ENCODE data around the gene TUBGCP3. TPM values are rescaled to one million over a fixed set of nuclear protein-coding genes. Genes with fewer than 3 reads are reported as not detected.
A peak's percentile ranks its signal among the peaks of the same experiment; 100 is the strongest.
"Not testable (repeated sequence)": the region's sequence is repeated elsewhere in the genome, so short reads cannot be mapped to it uniquely, and the experiment has no call there.

The TUBGCP3 gene
- total RNA-seq, 1 donor from 2014 or later, result 16.3 TPM

DNA sequence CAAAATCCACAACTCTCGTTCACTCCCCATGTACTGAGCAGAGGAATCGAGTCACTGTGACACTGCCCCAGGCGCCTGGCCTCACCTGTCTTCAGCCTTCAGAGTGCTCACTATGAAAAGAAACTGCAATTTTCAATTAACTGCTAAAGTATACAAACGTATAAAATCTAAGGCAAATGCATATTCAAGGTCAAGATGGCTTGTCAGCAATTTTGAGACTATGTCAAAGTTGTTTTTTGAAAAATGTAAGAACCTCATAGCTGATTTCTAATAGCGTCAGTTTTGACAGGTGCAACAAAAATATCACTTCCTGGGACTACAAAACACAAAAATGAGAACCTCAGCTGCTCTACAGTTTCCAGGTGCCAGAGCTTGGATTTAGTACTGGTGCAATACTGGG, 31.4 kb downstream of the TUBGCP3 start:
- no peaks in the 10 kb centered on the region for H3K27me3 Mint-ChIP-seq (ENCODE audit: low read depth)
- no peak overlapping the region for H3K27ac Mint-ChIP-seq (ENCODE audit: unreplicated experiment)
- H3K4me1 Mint-ChIP-seq (ENCODE audit: low read depth), result no peaks in the 10 kb centered on the region
- H3K4me3 Mint-ChIP-seq (ENCODE audit: unreplicated experiment), result no peak overlapping the region
- H3K36me3 Mint-ChIP-seq (ENCODE audit: low read depth), result peaks cover 33% of the 10 kb centered on the region
- TF ChIP-seq, protein P1, sequence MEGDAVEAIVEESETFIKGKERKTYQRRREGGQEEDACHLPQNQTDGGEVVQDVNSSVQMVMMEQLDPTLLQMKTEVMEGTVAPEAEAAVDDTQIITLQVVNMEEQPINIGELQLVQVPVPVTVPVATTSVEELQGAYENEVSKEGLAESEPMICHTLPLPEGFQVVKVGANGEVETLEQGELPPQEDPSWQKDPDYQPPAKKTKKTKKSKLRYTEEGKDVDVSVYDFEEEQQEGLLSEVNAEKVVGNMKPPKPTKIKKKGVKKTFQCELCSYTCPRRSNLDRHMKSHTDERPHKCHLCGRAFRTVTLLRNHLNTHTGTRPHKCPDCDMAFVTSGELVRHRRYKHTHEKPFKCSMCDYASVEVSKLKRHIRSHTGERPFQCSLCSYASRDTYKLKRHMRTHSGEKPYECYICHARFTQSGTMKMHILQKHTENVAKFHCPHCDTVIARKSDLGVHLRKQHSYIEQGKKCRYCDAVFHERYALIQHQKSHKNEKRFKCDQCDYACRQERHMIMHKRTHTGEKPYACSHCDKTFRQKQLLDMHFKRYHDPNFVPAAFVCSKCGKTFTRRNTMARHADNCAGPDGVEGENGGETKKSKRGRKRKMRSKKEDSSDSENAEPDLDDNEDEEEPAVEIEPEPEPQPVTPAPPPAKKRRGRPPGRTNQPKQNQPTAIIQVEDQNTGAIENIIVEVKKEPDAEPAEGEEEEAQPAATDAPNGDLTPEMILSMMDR (IDR thresholded peaks at IDR 0.05), result no peak
- H3K9me3 Mint-ChIP-seq (ENCODE audit: low read depth), result no peaks in the 10 kb centered on the region
- DNase-seq (ENCODE audit: low spot score), result no peak

DNA sequence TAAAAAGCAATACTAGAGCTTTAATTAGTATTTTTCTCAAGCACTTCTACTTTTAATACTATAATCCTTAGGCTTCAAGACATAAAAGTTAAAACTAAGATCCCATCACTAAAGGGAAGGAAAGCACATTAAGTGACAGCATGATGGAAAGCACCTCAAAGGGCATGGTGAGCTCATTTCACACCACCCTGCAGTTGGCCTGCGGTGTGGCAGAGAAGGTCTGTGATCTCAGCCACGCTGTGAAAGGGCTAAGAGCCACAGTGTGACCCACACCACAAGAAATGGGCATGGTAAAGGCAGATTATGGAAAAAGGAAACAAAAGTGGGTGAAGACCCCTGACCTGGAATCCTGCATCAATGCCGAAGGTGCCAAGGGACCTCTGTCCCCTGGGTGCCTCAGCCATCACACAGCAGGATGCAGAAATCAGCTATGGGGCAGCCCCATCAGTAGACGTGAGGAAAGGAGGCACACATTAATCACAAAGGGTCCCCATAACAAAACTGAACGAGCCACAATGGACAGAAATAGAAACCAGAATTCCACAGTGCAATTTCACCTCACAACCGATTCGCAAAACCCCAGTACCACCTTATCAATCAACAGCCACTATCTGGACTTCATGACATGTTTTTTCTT, 33.6 kb downstream of the TUBGCP3 start:
- TF ChIP-seq, protein P1 (IDR thresholded peaks at IDR 0.05), result no peak
- no peaks in the 10 kb centered on the region for H3K4me1 Mint-ChIP-seq (ENCODE audit: low read depth)

DNA sequence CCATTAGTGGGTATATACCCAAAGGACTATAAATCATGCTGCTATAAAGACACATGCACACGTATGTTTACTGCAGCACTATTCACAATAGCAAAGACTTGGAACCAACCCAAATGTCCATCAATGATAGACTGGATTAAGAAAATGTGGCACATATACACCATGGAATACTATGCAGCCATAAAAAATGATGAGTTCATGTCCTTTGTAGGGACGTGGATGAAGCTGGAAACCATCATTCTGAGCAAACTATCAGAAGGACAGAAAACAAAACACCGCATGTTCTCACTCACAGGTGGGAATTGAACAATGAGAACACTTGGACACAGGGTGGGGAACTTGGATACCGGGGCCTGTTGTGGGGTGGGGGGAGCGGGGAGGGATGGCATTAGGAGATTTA, 39.0 kb downstream of the TUBGCP3 start:
- DNase-seq (ENCODE audit: low spot score); H3K9me3 Mint-ChIP-seq (ENCODE audit: low read depth); H3K4me3 Mint-ChIP-seq (ENCODE audit: unreplicated experiment); H3K27me3 Mint-ChIP-seq (ENCODE audit: low read depth); H3K27ac Mint-ChIP-seq (ENCODE audit: unreplicated experiment): not testable (repeated sequence)
- peaks cover 18% of the 10 kb centered on the region for H3K4me1 Mint-ChIP-seq (ENCODE audit: low read depth)
- H3K36me3 Mint-ChIP-seq (ENCODE audit: low read depth), result peaks cover 29% of the 10 kb centered on the region

More for the DNA sequence above, 33.6 kb downstream of the TUBGCP3 start:
- Mint-ChIP-seq H3K27ac (ENCODE audit: unreplicated experiment) (no peak overlapping the region), H3K36me3 (ENCODE audit: low read depth) (peaks cover 33% of the 10 kb centered on the region), H3K9me3 (ENCODE audit: low read depth) (no peaks in the 10 kb centered on the region), H3K27me3 (ENCODE audit: low read depth) (no peaks in the 10 kb centered on the region), H3K4me3 (ENCODE audit: unreplicated experiment) (no peak overlapping the region)
- no peak for DNase-seq (ENCODE audit: low spot score)

DNA sequence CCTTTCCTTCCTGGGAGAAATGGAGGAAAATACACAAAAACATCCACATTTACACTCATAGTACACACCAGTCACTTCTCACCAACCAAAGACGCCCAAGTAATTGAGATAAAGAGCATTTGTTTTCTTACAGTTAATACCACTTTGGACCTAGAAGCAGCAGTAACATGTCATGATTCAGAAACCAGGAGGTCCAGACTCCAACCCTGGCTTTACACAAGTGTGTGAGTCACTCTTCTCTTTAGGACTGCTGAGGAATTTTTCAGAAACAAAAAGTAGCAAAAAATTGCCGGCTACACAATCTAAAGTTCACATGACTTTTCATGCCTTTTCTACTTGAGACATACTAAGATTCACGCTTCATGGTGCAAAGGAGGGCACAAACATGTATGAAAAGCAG, 42.1 kb downstream of the TUBGCP3 start:
- no peak for DNase-seq (ENCODE audit: low spot score)
- peak overlapping the region; percentile 75 for H3K27ac Mint-ChIP-seq (ENCODE audit: unreplicated experiment)
- H3K4me3 Mint-ChIP-seq (ENCODE audit: unreplicated experiment), result no peak overlapping the region
- TF ChIP-seq, protein P1 (IDR thresholded peaks at IDR 0.05), result no peak
- no peaks in the 10 kb centered on the region for H3K27me3 Mint-ChIP-seq (ENCODE audit: low read depth)
- H3K4me1 Mint-ChIP-seq (ENCODE audit: low read depth), result peaks cover 18% of the 10 kb centered on the region
- H3K36me3 Mint-ChIP-seq (ENCODE audit: low read depth), result peaks cover 16% of the 10 kb centered on the region
- H3K9me3 Mint-ChIP-seq (ENCODE audit: low read depth), result no peaks in the 10 kb centered on the region

DNA sequence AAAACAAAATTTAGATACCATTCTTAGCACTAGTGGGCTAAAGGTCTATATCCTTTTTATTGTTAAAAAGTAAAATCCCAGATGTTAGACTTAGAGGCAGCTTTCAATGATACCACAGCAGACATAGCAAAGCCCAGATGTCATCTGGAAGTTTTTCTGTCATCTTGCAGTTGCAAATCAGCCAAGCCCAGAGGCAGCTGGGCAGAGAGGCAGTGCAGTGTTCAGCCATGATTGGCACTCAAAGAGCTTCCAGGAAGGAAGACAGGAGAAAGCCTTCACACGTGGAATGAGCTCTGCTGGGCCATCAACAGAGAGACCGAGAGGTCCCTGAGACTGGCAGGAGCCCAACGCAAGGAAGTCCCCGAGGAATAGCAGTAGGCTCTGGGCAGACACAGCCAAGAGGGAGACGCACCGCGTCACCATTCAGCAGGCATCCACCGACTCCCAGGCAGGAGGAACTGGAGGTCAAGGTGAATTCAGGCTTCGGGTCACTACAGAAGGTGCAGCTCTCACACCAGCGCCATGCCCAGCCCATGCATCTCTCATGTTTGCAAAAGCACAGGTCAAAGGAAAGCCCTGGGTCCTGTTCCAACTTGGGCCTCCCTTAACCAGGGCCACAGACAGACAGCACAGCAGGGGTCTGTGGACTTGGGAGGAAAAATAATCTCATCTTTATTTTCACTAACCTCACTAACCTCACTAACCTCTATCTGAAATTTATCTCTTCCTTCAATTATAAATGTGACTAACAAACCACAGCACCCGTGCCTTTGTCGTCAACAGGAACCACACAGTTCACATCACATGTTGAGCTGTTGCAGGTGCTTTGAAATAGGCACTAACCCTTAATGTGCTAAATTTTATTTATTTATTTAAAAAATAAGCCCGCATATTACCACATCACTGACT, 54.9 kb downstream of the TUBGCP3 start:
- Mint-ChIP-seq H3K4me3 (ENCODE audit: unreplicated experiment) (no peak overlapping the region), H3K27me3 (ENCODE audit: low read depth) (no peaks in the 10 kb centered on the region), H3K9me3 (ENCODE audit: low read depth) (no peaks in the 10 kb centered on the region), H3K4me1 (ENCODE audit: low read depth) (no peaks in the 10 kb centered on the region), H3K27ac (ENCODE audit: unreplicated experiment) (no peak overlapping the region), H3K36me3 (ENCODE audit: low read depth) (peaks cover 2% of the 10 kb centered on the region)
- TF ChIP-seq, protein P1 (IDR thresholded peaks at IDR 0.05), result no peak
- no peak for DNase-seq (ENCODE audit: low spot score)

Data from chondrocyte (in vitro differentiated cells).